A673 (cell line): Measurements from ENCODE around the gene KIF5A. TPM values are rescaled to one million over a fixed set of nuclear protein-coding genes. Genes with fewer than 3 reads are reported as not detected.

ENCODE experiments used
- BruUV-seq: library from RNA; stranded (reverse); fragments of 400-500 nt; replicated peaks from 2 replicates; lab custom pipeline; 2021; lab: Mats Ljungman, UMichigan
- CTCF ChIA-PET: fragments of 300-600 bp; sonication (Branson Sonifier 250); formaldehyde crosslinking; loops from one replicate; lab custom pipeline; 2022; ENCODE audit warnings: antibody characterized with exemption; lab: Charles Lee
- POLR2A ChIA-PET: fragments of 300-600 bp; sonication (Branson Sonifier 250); formaldehyde crosslinking; loops from one replicate; lab custom pipeline; 2022; ENCODE audit warnings: antibody characterized with exemption; ENCODE audit not compliant: low non-redundant PET; lab: Charles Lee
- DNase-seq: peaks from one replicate; pipeline ENCODE4 v3.0.0-alpha.2; 2015; ENCODE audit warnings: low spot score
- H3K27ac ChIP-seq: fragments of 200-600 bp; sonication (generic); 2 replicates; pipeline ENCODE4 v1.5.1; 2016; ENCODE audit warnings: mixed run types, low read depth, mild to moderate bottlenecking, mixed read lengths, antibody characterized with exemption, low read length; ENCODE audit not compliant: poor library complexity, severe bottlenecking
- H3K27me3 ChIP-seq: fragments of 200-600 bp; sonication (generic); replicated peaks from 2 replicates; pipeline ENCODE4 v1.6.1; 2017; ENCODE audit warnings: mixed run types, low read depth, mild to moderate bottlenecking, mixed read lengths, antibody characterized with exemption, low read length; ENCODE audit not compliant: insufficient read depth, poor library complexity
- H3K36me3 ChIP-seq: fragments of 200-600 bp; sonication (generic); 2 replicates; pipeline ENCODE4 v1.6.1; 2016; ENCODE audit warnings: mixed run types, mild to moderate bottlenecking, mixed read lengths, antibody characterized with exemption, low read length; ENCODE audit not compliant: insufficient read depth, poor library complexity, severe bottlenecking
- H3K4me1 ChIP-seq: fragments of 200-600 bp; sonication (generic); 2 replicates; pipeline ENCODE4 v1.6.1; 2017; ENCODE audit warnings: mixed run types, mild to moderate bottlenecking, mixed read lengths, antibody characterized with exemption, low read length; ENCODE audit not compliant: insufficient read depth, poor library complexity, severe bottlenecking
- H3K4me3 ChIP-seq: fragments of 200-600 bp; sonication (generic); 2 replicates; pipeline ENCODE4 v1.5.1; 2016; ENCODE audit warnings: low read depth, mixed run types, mild to moderate bottlenecking, mixed read lengths, low read length; ENCODE audit not compliant: poor library complexity, severe bottlenecking
- H3K9me3 ChIP-seq: fragments of 200-600 bp; sonication (generic); 2 replicates; pipeline ENCODE4 v1.6.1; 2016; ENCODE audit warnings: mixed run types, low read depth, mild to moderate bottlenecking, mixed read lengths, antibody characterized with exemption, low read length; ENCODE audit not compliant: poor library complexity, severe bottlenecking
- EZH2 ChIP-seq: fragments of 200-600 bp; sonication (generic); IDR thresholded peaks from 2 replicates; pipeline ENCODE4 v1.6.1; 2017; ENCODE audit warnings: borderline replicate concordance, low read depth, mild to moderate bottlenecking, mixed read lengths, antibody characterized with exemption, low read length; ENCODE audit not compliant: poor library complexity, severe bottlenecking
- intact Hi-C: fragments of 100-400 bp; cut with micrococcal nuclease; formaldehyde crosslinking; loops from one replicate; pipeline ENCODE4 v1.10.0; 2022; ENCODE audit not compliant: unreplicated experiment
- total RNA-seq: library from RNA; stranded (reverse); gene quantifications from 2 replicates; pipeline ENCODE4 v1.2.3, GENCODE V29; 2021
- TF ChIP-seq, protein P1 (sequence below): fragments of 300-800, 200-600 bp; sonication (generic); conservative IDR thresholded peaks from 2 replicates; pipeline ENCODE4 v1.5.1; 2017; ENCODE audit warnings: low read depth, mild to moderate bottlenecking, antibody characterized with exemption, low read length, moderate library complexity, mixed read lengths

Gene KIF5A
- total RNA-seq, 1 experiment from 2014 or later = 2.1 TPM

DNA sequence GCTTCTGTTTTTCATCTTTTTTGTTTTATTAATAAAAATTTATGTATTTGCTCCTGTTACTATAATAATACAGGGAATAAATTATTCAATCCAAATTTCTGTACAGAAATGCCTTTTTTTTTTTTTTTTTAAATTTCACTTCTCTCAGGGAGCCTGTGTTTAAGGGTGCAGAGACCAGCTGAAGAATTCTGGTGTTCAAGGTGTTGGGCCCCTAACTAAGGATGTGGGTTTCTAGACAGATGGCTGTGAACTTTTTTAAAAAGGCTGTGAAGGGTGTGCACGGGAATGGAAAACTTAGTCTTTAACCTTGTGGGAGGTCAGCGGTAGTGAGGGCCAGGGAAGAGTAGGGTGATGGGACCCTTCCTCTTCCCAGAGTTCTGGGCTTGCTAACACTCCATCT is 53.5 kb downstream of the KIF5A start:
- TF ChIP-seq EZH2 = no peak
- TF ChIP-seq, protein P1, sequence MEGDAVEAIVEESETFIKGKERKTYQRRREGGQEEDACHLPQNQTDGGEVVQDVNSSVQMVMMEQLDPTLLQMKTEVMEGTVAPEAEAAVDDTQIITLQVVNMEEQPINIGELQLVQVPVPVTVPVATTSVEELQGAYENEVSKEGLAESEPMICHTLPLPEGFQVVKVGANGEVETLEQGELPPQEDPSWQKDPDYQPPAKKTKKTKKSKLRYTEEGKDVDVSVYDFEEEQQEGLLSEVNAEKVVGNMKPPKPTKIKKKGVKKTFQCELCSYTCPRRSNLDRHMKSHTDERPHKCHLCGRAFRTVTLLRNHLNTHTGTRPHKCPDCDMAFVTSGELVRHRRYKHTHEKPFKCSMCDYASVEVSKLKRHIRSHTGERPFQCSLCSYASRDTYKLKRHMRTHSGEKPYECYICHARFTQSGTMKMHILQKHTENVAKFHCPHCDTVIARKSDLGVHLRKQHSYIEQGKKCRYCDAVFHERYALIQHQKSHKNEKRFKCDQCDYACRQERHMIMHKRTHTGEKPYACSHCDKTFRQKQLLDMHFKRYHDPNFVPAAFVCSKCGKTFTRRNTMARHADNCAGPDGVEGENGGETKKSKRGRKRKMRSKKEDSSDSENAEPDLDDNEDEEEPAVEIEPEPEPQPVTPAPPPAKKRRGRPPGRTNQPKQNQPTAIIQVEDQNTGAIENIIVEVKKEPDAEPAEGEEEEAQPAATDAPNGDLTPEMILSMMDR = no peak
- BruUV-seq = no TSS peak
- no peaks in the 10 kb centered on the region for H3K9me3 ChIP-seq
- intact Hi-C loops = no loop called here
- H3K27ac ChIP-seq = no peak overlapping the region
- peaks cover 11% of the 10 kb centered on the region for H3K4me1 ChIP-seq
- no peak for DNase-seq
- H3K36me3 ChIP-seq = peaks cover 3% of the 10 kb centered on the region
- no peaks in the 10 kb centered on the region for H3K27me3 ChIP-seq
- ChIA-PET CTCF (interaction anchor here (0.7 to 1.0 kb wide), 3 partner anchors 20 to 48 kb away, joined by 3 to 5 read pairs (median 3); no protein-coding TSS in a partner anchor), POLR2A (no interaction called here)
- no peak overlapping the region for H3K4me3 ChIP-seq

DNA sequence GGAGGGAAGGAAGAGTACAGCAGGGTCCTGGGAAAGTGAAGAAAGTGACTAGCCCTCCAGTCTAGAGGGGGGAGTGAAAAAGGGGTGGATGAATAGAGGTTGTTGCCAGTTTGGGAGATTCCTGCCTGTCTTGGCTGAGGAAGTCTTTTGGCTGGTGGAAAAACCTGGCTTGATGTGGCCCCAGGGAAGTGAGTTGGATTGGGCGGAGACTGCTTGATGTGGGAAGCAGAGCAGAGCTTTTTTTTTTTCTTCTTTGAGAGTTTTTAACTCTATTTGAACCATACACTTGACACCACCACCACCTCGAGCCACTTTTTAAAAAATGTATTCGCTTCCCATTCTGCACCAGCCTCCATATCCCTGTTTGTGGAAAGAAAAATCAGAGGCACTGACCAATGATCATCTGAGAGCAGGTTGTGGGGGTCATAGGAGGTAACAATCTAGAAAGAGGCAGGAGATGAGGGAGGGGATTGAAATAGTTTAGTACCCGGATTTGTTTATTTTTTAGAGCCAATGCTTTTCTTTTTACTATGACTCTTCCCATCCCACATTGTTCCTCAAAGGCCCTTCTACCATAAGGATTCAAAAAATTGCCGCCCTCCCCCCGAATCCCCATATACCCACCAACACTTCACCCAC is 54.1 kb downstream of the KIF5A start:
- no peak for DNase-seq
- no TSS peak for BruUV-seq
- Histone ChIP-seq H3K27me3 (no peaks in the 10 kb centered on the region), H3K4me1 (peaks cover 11% of the 10 kb centered on the region), H3K4me3 (peak overlapping the region; percentile 92), H3K9me3 (no peaks in the 10 kb centered on the region), H3K36me3 (peaks cover 6% of the 10 kb centered on the region), H3K27ac (peak overlapping the region; percentile 75)
- CTCF ChIA-PET = interaction anchor here (1.0 kb wide), 2 partner anchors 21 to 31 kb away, joined by 3 read pairs; no protein-coding TSS in a partner anchor
- no peak for TF ChIP-seq EZH2
- POLR2A ChIA-PET = no interaction called here
- intact Hi-C loops = no loop called here

DNA sequence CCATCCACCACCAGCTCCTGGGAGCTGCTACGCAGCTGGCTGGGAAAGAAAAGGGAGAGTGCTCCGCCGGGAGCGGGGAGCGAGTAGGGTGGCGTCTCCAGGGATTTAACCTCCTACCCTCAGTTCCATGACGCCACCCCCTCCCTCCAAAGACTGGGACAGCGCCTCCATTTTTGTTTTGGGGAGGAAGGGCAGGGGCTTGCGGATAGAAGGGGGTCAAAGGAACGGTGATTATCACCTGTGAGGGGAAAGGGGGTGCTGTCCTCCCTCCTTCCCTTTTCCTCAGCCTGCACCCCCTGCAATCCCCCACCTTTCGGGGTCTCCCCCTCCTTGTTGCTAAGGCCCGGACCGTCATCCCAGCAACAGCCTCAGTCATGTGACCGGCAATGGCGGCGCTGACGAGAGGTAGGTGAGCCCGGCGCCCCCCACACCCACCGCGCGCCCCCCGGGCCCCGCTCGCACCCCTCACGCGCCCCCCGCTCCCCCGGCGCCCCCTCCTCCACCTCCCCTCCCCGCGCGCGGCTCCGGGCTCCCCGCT is 54.7 kb downstream of the KIF5A start, which contains the start of gene DTX3:
Gene DTX3 (plus strand): TSS at position 371 of the 538 bp plus-strand sequence. CDS start 1,694 bp downstream, outside the sequence.
- peaks cover 11% of the 10 kb centered on the region for H3K4me1 ChIP-seq
- no TSS peak for BruUV-seq
- peak within 1 kb of the TSS; percentile 92 for H3K4me3 ChIP-seq
- no peaks in the 10 kb centered on the region for H3K27me3 ChIP-seq
- H3K36me3 ChIP-seq = peaks cover 6% of the 10 kb centered on the region
- H3K27ac ChIP-seq = peak within 1 kb of the TSS; percentile 75
- H3K9me3 ChIP-seq = no peaks in the 10 kb centered on the region
- TF ChIP-seq EZH2 = no peak
- TF ChIP-seq, protein P1 = no peak
- ChIA-PET CTCF (interaction anchor here (1.0 kb wide), 2 partner anchors 21 to 31 kb away, joined by 3 read pairs; no protein-coding TSS in a partner anchor), POLR2A (no interaction called here)
- intact Hi-C loops = no loop called here
- peak; percentile 52 for DNase-seq
